Measurements from ENCODE around the gene QSOX1.

QSOX1 gene

GRCh38 chr1:180160357-180160756 is 5.7 kb downstream of the QSOX1 start:
- Histone ChIP-seq H3K4me1 (ENCODE audit: control insufficient read depth, insufficient read depth, low read length) (peaks cover 23% of the 10 kb centered on the region), H3K36me3 (ENCODE audit: control insufficient read depth, insufficient read depth, low read length) (no peaks in the 10 kb centered on the region), H3K27ac (ENCODE audit: low read depth, low read length) (no peak overlapping the region), H3K4me3 (ENCODE audit: low read depth, low read length) (no peak overlapping the region), H3K27me3 (ENCODE audit: control insufficient read depth, insufficient read depth, low read length) (peaks cover 10% of the 10 kb centered on the region), H3K9ac (ENCODE audit: low read length) (no peak overlapping the region), H3K9me3 (ENCODE audit: control insufficient read depth, insufficient read depth, low read depth, low read length) (no peaks in the 10 kb centered on the region)

DNA sequence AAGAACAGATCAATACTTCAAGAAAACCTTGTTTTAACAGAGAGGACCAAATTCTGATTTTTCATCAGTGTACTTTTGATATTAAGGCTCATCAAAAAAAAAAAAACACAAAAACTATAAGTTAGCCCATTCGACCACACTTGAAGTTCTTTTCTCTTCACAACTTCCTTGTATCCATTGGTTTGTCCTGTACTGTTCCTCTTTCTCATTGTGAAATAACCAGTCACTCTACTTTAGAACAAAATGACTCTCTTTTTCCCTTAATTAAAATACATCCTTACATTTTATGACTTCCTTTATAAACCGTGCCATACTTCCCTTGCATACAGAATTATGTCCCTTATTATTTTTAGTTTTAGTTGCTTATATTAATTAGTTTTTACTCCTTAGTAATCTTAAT is 8.4 kb downstream of the QSOX1 start:
- Histone ChIP-seq H3K27ac (ENCODE audit: low read depth, low read length) (no peak overlapping the region), H3K4me1 (ENCODE audit: control insufficient read depth, insufficient read depth, low read length) (peaks cover 36% of the 10 kb centered on the region), H3K27me3 (ENCODE audit: control insufficient read depth, insufficient read depth, low read length) (no peaks in the 10 kb centered on the region), H3K9ac (ENCODE audit: low read length) (no peak overlapping the region), H3K4me3 (ENCODE audit: low read depth, low read length) (no peak overlapping the region), H3K36me3 (ENCODE audit: control insufficient read depth, insufficient read depth, low read length) (no peaks in the 10 kb centered on the region), H3K9me3 (ENCODE audit: control insufficient read depth, insufficient read depth, low read depth, low read length) (no peaks in the 10 kb centered on the region)

DNA sequence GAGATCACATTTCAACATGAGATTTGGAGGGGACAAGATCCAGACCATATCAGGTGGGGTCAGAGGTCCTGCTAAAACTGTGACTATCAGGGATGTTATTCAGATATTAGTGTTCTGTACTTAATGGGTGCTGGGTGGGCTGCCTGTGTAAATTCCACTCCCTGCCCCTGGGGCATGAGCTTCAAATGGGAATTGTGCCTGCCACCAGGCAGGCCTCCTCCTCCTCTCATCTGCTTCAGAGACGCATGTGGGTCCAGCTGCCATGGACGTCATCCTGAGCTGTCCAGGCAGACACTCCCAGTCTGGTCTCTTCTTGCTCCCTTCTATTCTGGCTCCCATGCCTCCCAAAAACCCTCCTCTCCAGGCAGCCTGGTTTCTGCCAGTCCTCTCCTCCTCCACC is 10.4 kb downstream of the QSOX1 start:
- H3K36me3 ChIP-seq (ENCODE audit: control insufficient read depth, insufficient read depth, low read length), result no peaks in the 10 kb centered on the region
- no peak overlapping the region for H3K4me3 ChIP-seq (ENCODE audit: low read depth, low read length)

GRCh38 chr1:180165509-180166435 is 11.1 kb downstream of the QSOX1 start:
- peaks cover 35% of the 10 kb centered on the region for H3K4me1 ChIP-seq (ENCODE audit: control insufficient read depth, insufficient read depth, low read length)
- no peaks in the 10 kb centered on the region for H3K36me3 ChIP-seq (ENCODE audit: control insufficient read depth, insufficient read depth, low read length)
- no peaks in the 10 kb centered on the region for H3K9me3 ChIP-seq (ENCODE audit: control insufficient read depth, insufficient read depth, low read depth, low read length)
- H3K4me3 ChIP-seq (ENCODE audit: low read depth, low read length), result no peak overlapping the region
- H3K27me3 ChIP-seq (ENCODE audit: control insufficient read depth, insufficient read depth, low read length), result no peaks in the 10 kb centered on the region
- H3K9ac ChIP-seq (ENCODE audit: low read length), result no peak overlapping the region
- H3K27ac ChIP-seq (ENCODE audit: low read depth, low read length), result no peak overlapping the region

More for the DNA sequence above, 10.4 kb downstream of the QSOX1 start:
- Histone ChIP-seq H3K4me1 (ENCODE audit: control insufficient read depth, insufficient read depth, low read length) (peaks cover 38% of the 10 kb centered on the region), H3K27ac (ENCODE audit: low read depth, low read length) (no peak overlapping the region), H3K27me3 (ENCODE audit: control insufficient read depth, insufficient read depth, low read length) (no peaks in the 10 kb centered on the region), H3K9ac (ENCODE audit: low read length) (no peak overlapping the region), H3K9me3 (ENCODE audit: control insufficient read depth, insufficient read depth, low read depth, low read length) (no peaks in the 10 kb centered on the region)

DNA sequence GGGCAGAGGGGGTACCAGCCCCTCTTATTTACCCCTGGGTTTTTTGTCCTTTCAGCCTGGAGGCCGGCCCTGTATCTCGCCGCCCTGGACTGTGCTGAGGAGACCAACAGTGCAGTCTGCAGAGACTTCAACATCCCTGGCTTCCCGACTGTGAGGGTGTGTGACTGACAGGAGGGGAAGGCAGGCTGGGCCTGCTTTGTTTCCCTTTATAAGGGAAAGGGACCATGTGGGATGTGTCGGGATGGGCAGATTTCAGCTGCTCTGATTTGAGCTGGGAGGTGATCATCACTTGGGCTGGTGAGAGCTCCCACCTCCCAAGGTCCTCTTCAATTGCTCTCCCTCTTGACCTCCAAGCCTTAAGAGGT is 11.7 kb downstream of the QSOX1 start:
- H3K27ac ChIP-seq (ENCODE audit: low read depth, low read length), result no peak overlapping the region
- no peak overlapping the region for H3K4me3 ChIP-seq (ENCODE audit: low read depth, low read length)
- peaks cover 35% of the 10 kb centered on the region for H3K4me1 ChIP-seq (ENCODE audit: control insufficient read depth, insufficient read depth, low read length)
- no peaks in the 10 kb centered on the region for H3K27me3 ChIP-seq (ENCODE audit: control insufficient read depth, insufficient read depth, low read length)
- H3K36me3 ChIP-seq (ENCODE audit: control insufficient read depth, insufficient read depth, low read length), result no peaks in the 10 kb centered on the region
- no peak overlapping the region for H3K9ac ChIP-seq (ENCODE audit: low read length)
- no peaks in the 10 kb centered on the region for H3K9me3 ChIP-seq (ENCODE audit: control insufficient read depth, insufficient read depth, low read depth, low read length)

DNA sequence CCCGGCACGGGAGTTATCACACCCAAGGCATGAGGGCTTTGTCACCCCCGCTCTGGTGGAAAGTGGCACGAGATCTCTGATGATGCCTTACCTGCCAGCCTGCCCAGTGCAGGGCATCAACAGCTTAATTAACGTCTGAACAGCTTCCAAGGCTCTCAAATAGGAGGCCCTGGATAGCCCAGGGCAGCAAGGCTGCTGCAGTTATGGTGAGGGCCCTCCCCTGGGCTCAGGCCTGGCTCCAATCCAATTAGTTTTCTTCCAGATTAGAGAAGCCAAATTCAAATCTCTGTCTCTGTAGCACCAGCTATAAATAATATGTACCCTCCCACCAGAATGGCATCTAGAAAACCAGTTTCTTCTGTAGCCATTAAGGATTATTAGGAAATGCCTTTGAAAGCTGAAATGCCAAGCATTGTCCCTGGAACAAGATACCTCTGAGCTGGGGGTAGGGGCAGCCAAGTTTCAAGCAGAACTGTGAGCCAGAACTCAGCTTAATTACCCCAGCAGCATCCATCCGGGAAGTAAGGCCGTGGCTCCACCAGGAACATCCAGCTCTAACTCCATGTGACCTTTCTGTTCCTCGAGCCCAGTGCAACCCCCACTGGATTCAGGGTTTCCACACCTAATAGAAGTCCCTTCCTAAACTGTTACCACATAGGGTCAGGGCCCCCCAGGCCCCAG is 12.5 kb downstream of the QSOX1 start:
- Histone ChIP-seq H3K27me3 (ENCODE audit: control insufficient read depth, insufficient read depth, low read length) (no peaks in the 10 kb centered on the region), H3K9ac (ENCODE audit: low read length) (no peak overlapping the region), H3K36me3 (ENCODE audit: control insufficient read depth, insufficient read depth, low read length) (no peaks in the 10 kb centered on the region), H3K9me3 (ENCODE audit: control insufficient read depth, insufficient read depth, low read depth, low read length) (no peaks in the 10 kb centered on the region), H3K4me1 (ENCODE audit: control insufficient read depth, insufficient read depth, low read length) (peaks cover 35% of the 10 kb centered on the region), H3K4me3 (ENCODE audit: low read depth, low read length) (no peak overlapping the region), H3K27ac (ENCODE audit: low read depth, low read length) (no peak overlapping the region)

- Histone ChIP-seq H3K4me3 (ENCODE audit: low read depth, low read length) (no peak overlapping the region), H3K27me3 (ENCODE audit: control insufficient read depth, insufficient read depth, low read length) (no peaks in the 10 kb centered on the region), H3K4me1 (ENCODE audit: control insufficient read depth, insufficient read depth, low read length) (peaks cover 35% of the 10 kb centered on the region), H3K27ac (ENCODE audit: low read depth, low read length) (no peak overlapping the region), H3K9ac (ENCODE audit: low read length) (no peak overlapping the region), H3K36me3 (ENCODE audit: control insufficient read depth, insufficient read depth, low read length) (no peaks in the 10 kb centered on the region), H3K9me3 (ENCODE audit: control insufficient read depth, insufficient read depth, low read depth, low read length) (no peaks in the 10 kb centered on the region)
Measured at GRCh38 chr1:180167721-180168467, 13.2 kb downstream of the QSOX1 start.

DNA sequence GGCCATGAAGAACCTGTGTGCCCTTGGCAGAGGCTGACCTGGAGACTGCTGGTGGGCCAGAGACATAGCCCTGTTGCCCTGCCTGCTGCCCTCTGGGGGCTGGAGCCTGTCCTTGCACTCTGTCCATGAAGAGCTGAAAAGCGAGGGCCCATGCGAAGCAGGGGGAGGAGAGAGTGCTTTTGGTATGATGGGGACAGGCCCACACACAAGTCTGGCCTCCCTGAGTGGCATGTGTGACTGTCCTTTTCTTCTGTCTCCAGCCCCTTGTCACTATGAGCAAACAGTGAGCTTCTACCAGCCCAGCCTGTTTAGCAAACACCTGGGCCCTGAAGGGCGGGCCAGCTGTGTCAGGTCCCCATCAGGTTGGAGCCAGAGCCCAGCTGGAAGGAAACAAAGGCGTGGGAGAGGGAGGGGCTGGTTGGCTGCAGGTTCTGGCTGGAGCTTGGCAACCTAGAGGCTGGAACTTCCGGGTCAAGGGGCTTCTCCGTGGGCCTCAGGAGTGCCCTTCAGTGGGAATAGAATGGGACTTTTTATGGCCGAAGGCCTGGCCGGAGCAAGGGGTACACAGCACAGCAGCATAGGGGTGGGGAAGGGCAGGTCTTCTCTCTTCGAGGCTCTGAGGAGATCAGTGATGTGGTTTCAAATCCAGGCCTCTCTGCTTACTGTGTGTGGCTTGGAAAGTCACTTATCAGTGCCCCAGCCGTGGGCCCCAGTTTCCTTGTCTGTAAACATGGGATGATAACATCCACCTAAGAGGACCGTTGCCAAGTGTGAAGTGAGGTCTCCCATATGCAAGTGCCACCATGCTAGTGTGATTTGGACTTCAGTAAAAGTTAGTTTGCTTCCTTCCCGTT is 14.3 kb downstream of the QSOX1 start:
- Histone ChIP-seq H3K9ac (ENCODE audit: low read length) (no peak overlapping the region), H3K27ac (ENCODE audit: low read depth, low read length) (no peak overlapping the region)

DNA sequence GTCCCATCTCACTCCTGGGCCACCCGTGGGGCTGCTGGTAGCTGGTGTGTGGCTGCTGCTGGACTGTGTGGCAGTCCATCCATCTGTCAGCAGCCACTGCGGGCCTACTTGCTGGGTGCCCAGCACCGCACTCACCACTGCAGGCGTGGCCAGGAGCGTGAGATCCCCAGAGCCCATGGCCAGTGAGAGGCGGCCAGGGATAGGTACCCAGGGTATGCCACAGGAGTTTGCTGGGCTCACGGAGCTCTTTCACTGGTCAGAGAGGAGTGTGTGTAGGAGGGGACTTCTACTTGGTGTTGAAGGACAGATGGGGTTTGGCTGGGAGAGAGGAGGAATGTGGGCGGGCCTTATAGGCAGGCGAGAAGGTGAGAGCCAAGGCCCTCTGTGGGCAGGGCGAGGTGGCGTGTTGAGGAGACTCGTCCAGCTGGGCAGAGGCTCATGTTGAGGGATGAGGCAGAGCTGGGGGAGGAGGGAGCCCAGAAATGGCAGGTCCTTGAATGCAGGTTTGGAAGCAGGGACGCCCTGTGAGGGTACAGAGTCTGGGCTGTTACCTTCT is 15.0 kb downstream of the QSOX1 start:
- no peaks in the 10 kb centered on the region for H3K9me3 ChIP-seq (ENCODE audit: control insufficient read depth, insufficient read depth, low read depth, low read length)
- no peak overlapping the region for H3K4me3 ChIP-seq (ENCODE audit: low read depth, low read length)
- no peaks in the 10 kb centered on the region for H3K27me3 ChIP-seq (ENCODE audit: control insufficient read depth, insufficient read depth, low read length)
- H3K9ac ChIP-seq (ENCODE audit: low read length), result no peak overlapping the region
- peaks cover 29% of the 10 kb centered on the region for H3K4me1 ChIP-seq (ENCODE audit: control insufficient read depth, insufficient read depth, low read length)
- no peak overlapping the region for H3K27ac ChIP-seq (ENCODE audit: low read depth, low read length)
- no peaks in the 10 kb centered on the region for H3K36me3 ChIP-seq (ENCODE audit: control insufficient read depth, insufficient read depth, low read length)

More for the DNA sequence above, 14.3 kb downstream of the QSOX1 start:
- Histone ChIP-seq H3K4me1 (ENCODE audit: control insufficient read depth, insufficient read depth, low read length) (peaks cover 32% of the 10 kb centered on the region), H3K27me3 (ENCODE audit: control insufficient read depth, insufficient read depth, low read length) (no peaks in the 10 kb centered on the region), H3K36me3 (ENCODE audit: control insufficient read depth, insufficient read depth, low read length) (no peaks in the 10 kb centered on the region), H3K9me3 (ENCODE audit: control insufficient read depth, insufficient read depth, low read depth, low read length) (no peaks in the 10 kb centered on the region), H3K4me3 (ENCODE audit: low read depth, low read length) (no peak overlapping the region)

DNA sequence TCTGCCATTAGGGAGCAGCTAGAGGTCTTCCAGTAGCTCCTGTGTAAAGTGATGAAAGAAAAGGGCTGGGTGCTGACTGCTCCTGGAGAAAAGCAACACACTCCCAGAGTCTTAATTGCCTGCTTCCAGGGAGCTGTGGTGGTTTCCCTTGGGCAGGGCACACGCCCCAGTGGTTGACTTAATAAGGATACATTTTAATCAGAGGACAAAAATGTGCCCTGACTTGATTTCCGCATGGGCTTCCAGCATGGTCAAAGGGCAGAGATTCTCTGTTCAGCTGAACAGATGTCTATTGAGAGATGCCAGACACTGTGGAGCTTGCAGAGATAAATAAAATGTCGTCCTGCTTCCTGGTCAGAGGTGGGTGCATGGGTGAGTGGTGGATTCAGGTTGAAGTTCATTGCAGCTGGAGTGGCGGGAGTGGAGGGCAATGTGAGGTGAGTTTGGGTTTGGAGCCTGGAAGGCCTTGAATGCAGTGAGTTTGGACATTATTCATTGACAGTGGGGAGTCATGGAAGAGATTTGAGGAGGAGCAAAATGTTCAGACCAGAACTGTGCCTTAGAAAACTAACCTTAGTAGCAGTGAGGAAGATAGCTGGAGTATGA is 16.0 kb downstream of the QSOX1 start:
- Histone ChIP-seq H3K4me1 (ENCODE audit: control insufficient read depth, insufficient read depth, low read length) (peaks cover 25% of the 10 kb centered on the region), H3K27ac (ENCODE audit: low read depth, low read length) (no peak overlapping the region), H3K4me3 (ENCODE audit: low read depth, low read length) (no peak overlapping the region), H3K9me3 (ENCODE audit: control insufficient read depth, insufficient read depth, low read depth, low read length) (no peaks in the 10 kb centered on the region), H3K36me3 (ENCODE audit: control insufficient read depth, insufficient read depth, low read length) (no peaks in the 10 kb centered on the region), H3K9ac (ENCODE audit: low read length) (no peak overlapping the region), H3K27me3 (ENCODE audit: control insufficient read depth, insufficient read depth, low read length) (no peaks in the 10 kb centered on the region)

Data from HUES6 (cell line).